Stimulated activated CD4-positive, alpha-beta T cell treated with anti-CD3 and anti-CD28 coated beads, Interleukin-1b, Interleukin-23, amount 100 ng/mL, for 48 hours (primary cell): ENCODE measurements around the gene ELP4.

Experiments
- DNase-seq: peaks from one replicate; pipeline ENCODE4 v3.0.0-alpha.2; 2020

ELP4 gene

DNA sequence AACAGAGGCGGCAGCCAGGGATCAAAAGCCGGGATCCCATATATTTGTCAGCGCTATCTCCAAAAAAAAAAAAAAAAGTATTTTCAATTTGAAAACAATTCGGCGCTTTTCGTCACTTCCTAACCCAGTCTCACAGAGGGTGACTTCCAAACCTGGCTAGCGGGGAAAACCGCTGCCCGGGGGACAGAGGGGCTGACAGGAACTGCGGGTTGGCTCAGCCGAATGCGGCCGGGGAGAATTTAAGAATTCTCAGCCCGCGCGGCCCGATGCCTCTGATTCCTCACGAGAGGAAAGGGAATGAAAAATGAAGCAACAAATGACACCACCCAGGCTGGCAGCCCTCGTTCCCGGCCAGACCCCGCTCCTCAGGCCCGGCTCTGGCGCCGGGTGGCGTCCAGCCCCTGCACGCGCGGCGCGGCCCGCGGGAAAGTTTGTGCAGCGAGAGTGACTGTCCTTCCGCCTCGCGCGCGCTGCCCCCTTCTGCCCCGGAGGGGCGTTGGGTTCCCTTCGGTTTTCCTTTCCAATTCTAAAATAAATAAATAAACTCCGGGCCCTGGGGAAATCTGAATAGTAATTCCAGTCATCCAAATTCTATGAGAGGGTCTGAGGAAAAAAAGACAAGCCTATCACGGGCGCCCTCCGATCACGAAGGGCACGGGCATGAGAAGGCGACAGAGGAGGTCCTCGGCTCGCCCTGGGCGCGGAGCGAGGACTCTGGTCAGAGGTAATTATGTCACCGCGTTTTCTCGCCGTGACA lies 306.3 kb downstream of the ELP4 start:
- no peak for DNase-seq

DNA sequence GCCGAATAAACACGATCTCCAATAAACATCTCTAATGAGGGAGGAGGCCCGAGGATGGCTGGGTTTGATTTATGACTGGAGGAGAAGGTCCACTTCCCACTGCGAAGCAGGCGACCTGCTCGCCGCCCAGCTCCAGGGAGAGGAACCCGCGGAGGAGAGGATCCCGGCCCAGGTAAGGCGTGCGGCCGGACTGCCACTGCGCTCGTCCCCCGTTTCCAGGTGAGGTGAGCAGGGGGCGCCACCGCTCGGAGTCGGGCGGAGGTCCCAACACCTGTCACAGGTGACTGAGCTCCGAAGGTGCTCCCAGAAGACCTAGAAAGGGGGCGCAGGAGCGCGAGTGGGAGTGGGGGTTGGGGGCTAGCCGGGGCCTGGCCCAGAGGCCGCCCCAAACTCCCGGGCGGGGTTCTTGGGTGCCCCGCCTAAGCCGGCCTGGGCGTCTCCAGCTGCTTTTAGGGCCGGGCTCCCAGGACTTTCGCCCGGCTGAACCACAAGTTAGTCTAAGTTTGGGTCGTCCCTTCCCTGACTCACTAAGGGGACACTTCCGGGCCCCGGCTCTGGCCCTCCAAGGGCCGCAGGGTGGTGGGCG lies 307.0 kb downstream of the ELP4 start:
- no peak for DNase-seq

DNA sequence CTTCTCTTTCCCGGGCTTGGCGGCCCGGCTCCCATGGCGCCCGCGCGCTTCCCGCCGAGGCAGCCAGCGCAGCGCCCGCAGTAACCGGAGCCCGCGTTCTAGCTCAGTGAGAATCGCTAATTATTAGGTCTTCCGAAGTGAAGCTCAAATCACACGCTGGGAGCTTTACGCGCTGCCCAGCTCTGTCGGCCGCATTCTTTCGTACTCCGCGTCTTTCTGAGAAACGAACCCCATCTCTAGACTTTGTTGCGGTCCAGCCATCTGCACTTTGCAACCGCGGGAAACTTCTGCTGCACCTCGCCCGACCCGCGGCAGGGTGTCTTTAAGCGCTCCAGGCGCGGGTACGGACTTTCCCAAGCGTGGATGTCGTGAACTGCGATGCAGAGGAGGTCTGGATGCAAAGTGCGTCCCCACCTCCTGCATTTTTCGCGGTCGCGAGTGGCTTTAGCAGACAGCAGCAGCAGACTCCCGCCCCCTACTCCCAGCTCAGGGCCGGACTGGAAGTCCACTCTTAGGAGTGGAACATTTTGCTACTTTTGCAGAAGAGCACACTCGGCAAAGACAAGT lies 307.6 kb downstream of the ELP4 start:
- no peak for DNase-seq

DNA sequence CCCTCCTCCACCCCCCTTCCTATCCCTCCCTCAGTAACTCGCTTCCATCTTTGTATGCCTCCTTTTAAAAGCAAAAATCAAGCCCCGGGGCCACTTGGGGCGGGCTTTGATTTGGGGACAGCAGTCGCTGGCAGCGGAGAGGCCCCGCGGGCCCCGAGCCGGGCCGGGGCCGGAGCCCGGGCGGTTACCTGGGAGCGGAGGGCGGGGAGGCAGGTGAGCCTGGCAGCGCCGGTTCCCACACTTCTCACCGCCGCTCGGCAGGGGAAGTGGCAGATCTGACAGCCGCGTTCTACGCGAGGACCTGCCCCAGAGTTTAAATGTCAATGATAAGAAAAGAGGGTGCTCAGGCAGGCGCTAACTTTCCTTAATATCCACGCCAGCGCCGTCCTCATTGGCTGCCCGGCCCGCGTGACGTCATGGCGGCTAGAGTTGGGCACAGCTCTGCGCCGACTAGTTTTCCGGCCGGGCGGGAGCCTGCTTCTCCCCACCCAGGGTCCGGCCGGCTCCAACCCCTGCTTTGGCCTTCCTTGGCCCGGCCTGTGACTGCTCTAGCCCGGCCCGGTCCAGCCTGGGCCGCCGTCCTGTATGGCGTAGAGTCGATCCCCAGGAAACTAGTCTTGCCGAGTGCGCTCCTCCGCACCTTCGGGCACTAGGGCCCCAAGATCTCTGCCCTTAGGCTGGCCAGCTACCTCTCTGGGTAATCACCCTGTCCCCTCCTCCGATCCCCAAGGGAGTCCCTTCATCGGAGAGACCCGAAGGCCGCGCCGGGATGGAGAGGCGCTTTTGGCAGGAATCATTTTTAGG lies 308.3 kb downstream of the ELP4 start:
- no peak for DNase-seq

DNA sequence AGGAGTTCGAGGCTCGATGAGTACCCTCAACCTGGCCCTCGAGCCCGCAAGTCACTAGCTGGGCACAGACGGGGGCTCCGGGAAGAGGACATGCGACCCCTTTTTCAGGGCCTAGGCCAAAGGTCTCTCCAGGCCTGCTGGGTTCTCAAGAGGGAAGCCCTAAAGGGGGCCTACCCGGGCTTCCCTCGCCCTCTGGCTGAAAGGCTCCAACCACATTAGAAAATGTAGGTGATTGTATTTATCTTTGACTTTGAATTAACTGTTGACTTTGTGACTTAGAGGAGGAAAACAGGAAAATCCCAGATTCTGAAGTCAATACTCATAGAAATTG lies 308.8 kb downstream of the ELP4 start:
- no peak for DNase-seq

DNA sequence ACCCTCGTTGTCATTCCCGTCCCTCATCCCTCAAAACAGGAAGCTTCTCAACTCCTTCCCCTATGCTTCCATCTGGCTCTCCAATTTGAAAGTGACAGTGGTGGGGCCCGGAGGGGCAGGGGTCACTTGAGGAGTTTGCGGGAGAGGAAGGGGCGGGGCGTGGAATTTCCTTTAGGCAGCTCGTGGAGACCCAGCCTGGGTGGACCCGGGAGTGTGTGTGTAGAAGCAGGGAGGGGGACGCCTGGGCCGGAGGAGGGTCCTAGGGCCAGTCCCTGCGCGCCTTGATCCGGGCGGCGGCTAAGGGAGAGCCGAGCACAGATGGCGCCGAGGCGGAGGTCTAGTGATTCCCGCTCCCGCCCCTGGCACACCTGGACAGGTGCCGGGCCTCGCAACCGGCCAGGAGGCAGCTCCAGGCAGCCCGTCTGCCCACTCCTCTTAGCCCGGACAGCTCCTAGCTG lies 309.3 kb downstream of the ELP4 start:
- DNase-seq: no peak

DNA sequence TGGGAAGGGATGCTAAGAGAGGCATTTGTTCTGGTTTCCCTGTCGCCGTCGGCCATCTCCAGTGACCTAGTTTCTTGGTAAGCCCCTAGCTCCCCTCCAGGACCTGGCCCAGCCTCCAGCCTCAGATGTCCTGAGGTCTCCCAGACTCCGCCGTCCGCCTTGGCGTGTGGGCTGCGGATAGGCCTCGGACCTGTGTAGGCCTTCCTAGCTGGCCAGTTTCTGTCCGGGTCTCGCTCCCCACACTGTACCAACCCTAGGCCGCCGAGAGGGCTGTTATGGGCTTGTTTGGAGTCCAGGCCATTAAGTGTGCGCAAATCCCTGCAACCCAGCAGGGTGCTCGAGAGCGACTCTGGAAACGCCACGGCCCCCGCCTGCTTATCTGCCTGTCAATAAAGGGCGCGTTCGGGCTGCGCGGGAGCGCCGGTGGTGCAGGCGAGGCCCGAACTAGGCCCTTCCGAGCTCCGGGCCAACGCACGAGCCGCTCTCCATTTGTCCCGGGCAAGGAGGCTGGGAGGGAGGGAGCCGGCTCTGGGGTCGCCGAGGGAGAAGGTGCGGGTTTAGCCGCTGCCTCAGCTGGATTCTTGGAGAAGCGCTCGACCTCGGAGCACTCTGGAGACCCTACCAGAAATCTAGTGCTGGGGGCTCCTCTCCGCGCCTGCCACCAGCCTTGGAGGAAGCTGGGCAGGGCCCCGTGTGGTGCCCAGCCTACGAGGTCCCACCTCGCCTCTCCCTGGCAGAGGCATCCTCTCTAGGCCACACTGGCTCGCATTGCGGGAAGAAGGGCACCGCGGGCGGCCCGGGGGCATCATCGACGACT lies 310.3 kb downstream of the ELP4 start:
- no peak for DNase-seq

DNA sequence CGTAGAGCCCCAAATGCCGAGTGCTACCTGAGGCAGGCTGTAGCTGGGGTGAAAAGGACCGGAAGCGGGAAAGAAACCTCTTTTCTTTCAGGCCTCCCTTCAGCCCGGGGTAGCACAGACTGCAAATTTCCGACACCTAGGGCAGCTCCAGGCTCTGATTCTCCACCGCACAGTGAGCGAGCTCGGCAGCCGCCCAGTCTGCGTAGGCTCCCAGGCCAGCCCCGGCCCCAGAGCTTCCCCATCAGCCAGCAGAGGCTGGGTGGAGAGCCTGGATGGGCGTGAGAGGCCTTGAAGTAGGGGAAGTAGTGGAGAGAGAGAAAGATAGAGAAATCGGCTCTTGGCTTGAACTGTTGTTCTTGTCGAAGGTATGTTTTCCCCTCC lies 310.9 kb downstream of the ELP4 start:
- no peak for DNase-seq

DNA sequence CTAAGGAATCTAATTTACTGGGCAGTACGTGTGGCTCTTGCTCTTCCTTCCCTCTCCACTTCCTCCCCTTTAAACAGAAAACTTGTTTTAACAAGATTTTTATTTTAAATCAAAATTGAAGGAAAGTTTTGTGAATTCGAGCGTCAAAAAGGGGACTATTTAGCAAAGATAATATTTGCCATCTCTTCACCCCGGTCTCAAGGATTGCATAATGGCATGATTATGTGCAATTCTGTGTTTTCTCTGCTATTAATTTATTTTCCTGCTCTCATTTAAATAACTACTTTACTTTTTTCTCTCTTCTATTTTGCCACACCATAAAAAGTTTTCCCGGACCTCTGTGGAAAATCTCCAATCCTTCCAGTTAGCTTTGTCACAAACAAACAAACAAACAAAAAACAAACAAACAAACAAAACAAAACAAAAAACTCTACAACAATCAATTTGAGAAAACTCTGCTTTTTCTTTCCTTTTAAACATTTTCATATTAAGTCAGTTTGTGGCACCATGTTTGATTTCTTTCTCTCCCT lies 311.7 kb downstream of the ELP4 start:
- no peak for DNase-seq

DNA sequence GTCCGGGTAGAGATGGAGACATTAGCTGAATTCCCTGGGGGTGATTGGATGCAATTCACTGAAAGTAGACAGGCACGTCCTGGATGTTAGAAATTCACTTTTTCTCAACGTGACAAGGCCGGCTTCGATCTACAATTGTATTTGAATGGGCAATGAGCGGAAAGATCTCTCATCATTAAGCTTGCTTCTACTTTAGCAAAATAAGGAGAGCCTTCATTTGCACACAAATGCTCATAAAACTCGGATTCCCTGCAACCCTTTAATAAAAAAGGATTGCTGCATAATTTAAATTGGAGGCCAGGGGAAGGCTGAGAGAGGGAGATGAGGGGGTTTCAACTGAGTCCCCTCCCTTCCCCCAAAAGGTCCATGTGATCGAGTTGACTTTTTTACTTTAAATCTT lies 312.2 kb downstream of the ELP4 start:
- no peak for DNase-seq

DNA sequence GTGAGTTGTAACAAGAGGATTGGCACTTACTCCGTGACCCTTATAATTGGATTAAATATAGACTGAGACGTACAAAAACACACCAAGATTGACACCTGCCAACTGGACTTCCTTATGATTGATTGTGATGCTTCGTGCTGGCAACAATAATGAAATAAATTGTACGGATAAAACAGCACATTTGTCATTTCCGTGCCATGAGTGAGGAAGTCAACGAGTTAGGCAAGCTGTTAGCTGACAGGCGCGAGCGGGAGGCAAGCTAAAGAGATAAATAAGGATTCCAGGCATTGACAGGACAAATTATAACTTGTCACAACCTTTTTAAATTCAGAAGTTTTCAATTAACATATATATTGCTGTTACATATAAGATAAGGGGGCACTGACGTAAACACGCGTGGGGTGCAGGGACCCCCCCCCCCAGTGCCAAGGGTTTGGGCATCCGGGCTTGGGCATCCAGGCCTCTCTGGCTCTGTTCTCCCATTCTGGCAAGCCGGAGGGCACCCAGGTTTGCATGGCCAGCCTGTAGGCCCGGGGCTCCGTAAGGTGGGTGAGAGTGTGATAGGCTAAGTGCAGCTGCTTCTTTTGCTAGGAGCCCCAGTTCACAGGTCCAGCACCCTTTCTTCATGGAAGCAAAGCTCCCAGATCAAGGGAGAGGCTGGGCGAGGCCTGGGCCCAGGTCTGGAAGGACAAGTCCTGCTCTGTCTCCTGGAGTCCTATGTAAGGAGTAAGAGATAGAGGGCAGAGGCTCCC lies 312.8 kb downstream of the ELP4 start:
- DNase-seq: no peak

DNA sequence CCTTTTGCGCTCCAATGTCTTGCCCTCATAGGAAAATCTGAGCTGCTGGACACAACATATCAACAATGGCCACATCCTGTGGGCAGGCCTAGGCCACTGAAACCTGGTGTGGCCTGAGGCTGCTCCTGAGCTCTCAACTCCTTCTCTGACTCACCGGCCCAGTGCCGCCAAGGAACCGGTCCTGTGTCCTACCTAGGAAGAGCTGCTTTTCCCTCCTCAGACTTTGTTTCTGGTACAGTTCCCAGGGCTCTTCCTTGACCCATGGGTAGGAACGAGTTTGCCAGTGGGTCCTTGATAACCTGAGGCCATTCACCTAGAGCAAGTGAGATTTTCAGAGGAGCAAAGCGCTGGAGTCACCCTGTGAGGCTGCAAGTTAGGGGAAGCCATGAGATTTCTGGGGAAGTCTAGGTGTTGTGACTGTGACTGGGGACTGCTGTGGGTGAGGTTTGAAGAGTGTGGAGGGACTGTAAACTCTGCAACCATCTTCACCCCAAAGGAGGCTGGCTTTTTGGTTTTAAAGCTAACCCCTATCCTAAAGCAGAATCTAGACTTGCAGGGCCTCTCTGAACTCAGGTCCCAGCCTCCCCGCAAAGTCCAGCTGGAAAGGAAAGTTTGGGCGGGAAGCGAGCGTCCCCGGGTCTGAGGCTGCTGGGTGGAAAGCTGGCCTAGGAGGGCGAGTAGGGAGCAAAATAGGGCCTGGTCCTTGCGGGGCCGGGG lies 313.5 kb downstream of the ELP4 start:
- no peak for DNase-seq

DNA sequence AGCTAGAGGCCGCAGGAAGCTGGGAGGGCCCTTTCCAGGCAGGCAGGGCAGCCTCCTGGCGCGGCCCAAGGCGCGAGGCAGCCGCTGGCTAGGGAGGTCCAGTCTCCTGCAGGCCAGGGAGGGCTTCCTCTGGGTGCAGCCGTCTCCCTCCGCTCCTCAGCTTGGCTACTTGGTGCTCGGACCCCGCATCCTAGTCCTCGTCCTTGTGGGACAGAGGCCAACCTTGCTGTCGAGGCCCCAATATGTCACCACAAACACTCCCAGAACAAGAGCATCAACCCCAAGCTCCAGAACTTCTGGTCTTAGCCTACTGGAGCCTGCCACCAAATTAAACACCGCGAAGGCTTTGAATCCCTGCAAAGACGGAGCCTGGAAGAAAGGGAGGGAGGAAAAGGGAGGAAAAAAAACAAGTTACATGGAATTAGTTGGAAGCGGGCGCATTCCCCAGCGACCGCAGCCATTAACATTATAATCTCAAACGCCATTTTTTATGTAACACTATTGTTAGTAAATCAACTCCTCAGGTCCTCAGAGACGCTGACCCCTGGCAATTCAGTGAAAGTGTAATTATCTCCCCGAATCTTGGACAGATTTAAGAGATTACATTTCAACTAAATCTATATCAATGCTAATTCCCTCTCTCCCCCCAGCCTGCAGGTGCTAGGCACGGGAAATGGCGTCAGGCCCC lies 314.2 kb downstream of the ELP4 start:
- no peak for DNase-seq

DNA sequence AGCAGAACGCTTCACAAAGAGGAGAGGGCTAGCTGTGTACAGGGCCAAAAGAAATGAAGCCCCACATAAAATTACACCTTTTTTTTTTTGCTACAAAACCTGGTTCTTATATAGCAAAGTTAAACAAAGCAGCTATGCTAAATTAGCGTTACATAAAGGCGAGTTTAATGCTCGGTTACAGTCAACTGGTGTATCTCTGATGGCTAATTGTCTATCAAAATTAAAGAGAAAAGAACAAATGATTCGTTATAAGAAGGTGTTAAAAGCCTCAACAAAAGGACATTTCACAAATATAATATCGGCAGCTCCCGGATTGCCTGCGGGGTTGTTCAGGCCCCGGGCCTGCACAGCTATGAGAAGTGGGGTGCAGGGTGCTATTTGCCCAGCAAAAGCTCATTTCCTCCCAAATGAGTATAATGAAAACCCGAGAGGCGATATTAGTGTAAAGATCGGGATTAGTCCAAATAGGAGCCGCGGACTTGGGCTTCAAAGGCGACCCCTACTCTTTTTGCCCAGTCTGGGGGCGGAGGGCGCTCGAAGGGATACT lies 314.8 kb downstream of the ELP4 start:
- DNase-seq: no peak

DNA sequence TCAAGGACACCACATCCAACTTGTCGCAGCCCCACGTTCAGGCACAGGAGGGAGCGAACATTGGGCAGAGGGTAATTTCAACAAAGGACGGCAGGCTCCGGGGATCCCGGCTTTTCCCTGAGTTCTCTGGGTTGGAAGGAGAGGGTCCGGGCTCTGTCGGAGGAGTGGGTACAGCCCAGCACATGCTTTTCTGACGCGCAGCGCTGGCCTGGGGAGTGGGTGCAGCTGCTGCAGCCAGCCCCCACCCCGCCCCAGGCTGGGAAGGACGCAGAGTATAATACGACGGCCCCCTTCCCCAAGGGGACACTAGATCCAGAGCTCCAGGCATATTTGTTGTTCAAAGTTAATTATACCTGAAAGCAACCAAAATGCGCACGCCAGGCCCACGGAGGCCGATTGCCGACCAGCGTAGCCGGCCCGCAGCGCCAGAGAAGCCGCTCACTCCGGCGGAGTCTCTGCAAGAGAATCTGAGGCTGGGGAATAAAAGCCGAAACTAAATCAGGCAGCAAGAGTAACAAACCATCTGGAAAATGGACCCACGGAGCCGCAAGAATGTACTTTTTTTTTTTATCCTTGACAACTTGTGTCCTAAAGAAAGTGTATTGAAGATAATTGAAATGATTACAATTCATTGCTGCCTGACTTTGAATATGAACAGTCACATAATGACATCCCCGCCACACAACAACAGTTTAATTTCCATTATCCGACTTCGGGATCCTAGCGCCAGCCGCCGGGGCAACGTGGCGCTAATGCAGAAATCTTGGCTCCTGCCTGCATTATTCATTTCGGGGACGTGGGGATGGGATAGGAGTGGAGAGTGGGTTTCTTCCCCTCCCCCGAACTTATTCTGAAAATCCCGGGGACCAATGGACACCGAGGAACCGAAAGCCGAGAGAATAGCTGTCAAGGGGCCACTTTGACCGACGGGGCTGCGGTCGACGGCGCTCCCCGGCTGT lies 315.6 kb downstream of the ELP4 start:
- no peak for DNase-seq

DNA sequence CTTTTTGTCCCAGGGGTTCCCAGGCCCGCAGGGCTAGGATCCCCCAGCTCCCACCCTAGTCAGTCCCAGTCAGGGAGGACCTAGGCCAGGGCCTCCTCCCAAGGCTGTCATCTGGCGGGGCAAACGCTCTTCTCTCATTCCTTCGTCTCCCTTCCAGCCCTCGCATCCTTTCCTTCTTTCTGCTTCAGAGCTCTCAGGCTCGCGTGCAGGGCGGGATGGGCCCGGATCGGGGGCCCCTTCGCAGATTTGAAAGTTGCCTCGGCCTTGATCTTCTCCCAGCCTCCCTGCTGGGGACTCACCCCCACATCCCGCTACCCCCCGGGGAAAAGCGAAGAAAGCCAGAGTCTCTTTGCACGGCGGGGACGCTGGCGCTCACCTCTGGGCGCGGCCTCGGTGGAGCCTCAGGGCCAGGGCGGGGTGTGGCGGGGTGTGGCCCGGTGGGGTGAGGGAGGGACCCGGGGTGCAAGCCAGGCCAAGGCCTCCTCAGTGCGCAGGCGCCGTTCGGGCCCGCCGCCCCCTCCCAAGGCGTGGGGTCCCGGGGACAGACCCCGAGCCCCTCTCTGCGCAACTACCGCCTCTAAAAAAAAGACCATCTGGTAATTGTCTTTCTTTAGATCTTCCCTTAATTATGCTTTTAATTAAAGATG lies 316.4 kb downstream of the ELP4 start:
- DNase-seq: no peak

DNA sequence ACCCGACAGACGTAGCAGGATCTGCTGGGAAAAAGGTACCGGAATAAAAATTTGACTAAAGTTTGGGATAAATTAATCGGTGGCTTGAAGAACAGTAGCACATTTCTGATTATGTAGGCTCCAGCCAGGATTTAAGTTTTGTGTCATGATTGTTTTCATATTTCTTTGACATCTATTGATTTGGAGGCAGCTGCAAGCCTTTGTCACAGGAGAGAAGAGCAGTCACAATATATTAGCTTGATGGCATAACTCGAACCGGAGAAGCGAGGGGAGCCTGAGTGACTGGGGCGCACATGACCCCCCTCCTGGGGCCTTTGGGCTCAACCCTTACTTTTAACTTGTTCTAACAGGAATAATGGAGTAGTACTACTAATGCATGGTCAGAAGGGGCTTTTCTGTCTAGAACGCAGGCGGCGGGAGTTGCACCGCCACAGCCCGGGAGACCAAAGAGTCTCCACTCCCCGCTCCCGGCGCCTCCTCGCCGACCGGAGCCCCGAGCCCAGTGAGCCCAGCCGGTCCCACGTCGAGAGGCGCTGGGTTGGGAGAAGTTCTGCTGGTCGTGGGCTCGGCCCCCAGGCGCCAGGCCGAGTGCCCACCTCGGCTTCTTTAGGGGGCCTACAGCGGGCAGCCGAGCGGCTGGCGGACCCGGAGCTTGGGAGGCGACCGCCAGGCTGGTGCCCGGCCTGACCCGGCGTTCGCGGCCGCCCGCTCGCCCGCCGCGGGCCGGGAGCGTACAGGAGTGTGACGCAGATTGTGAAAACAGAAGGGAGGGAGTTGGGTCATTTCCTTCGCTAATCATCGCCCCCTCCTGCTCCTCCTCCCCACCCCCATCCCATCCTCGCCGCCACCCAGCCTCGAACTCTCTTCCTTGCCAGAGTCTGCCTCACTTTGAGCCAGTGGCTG lies 317.2 kb downstream of the ELP4 start:
- no peak for DNase-seq
